Thyroid gland (tissue), 4 donors: Measurements from ENCODE around the gene CEP83. TPM values are rescaled to one million over a fixed set of nuclear protein-coding genes. Genes with fewer than 3 reads are reported as not detected.

ENCODE experiments used
- DNase-seq, 2 donors: peaks; one replicate each; pipeline ENCODE4 v3.0.0-alpha.2; 2019
- H3K27ac ChIP-seq, 3 donors: fragments of 200-600 bp; sonication (generic); 1 replicate in 2 of 3; 2 replicates in 1 of 3; pipeline ENCODE4 v1.5.1; 2016 to 2019; ENCODE audit warnings: mild to moderate bottlenecking in 1 of 3, moderate library complexity in 1 of 3
- H3K27me3 ChIP-seq: fragments of 200-600 bp; sonication (generic); one replicate; pipeline ENCODE4 v1.5.1; 2019
- H3K36me3 ChIP-seq, 2 donors: fragments of 200-600 bp; sonication (generic); one replicate each; pipeline ENCODE4 v1.5.1; 2016 to 2019
- H3K4me1 ChIP-seq, 2 donors: fragments of 200-600 bp; sonication (generic); one replicate each; pipeline ENCODE4 v1.5.1; 2017 to 2019
- H3K4me3 ChIP-seq, 3 donors: fragments of 200-600 bp; sonication (generic); replicated peaks in 1 of 3; 1 replicate in 2 of 3; 2 replicates in 1 of 3; pipeline ENCODE4 v1.5.1; 2016; ENCODE audit warnings: mild to moderate bottlenecking in 1 of 3
- H3K9me3 ChIP-seq: fragments of 200-600 bp; sonication (generic); one replicate; pipeline ENCODE4 v1.5.1; 2017
- CTCF ChIP-seq, 6 experiments: fragments of 200-600 bp in 3 of 6; fragments of 450-650 bp in 3 of 6; sonication (generic) in 3 of 6; IDR thresholded peaks; one replicate each; pipeline ENCODE4 v1.5.1; 2016 to 2019; ENCODE audit warnings: antibody characterized with exemption in 6 of 6, mild to moderate bottlenecking in 2 of 6, inconsistent platforms in 1 of 6, moderate library complexity in 1 of 6
- POLR2A ChIP-seq, 2 donors: fragments of 450-650 bp; IDR thresholded peaks; one replicate each; pipeline ENCODE4 v1.6.1; 2017; ENCODE audit warnings: antibody characterized with exemption in 2 of 2, mild to moderate bottlenecking in 2 of 2, moderate library complexity in 1 of 2
- WGBS, 2 donors: methylation state at CpG; one replicate each; pipeline ENCODE4 v1.1.5; 2017; 5-methylcytosine and 5-hydroxymethylcytosine counted together
- intact Hi-C: fragments of 100-400 bp; cut with DNase I; formaldehyde crosslinking; loops from one replicate; pipeline ENCODE4 v1.15.1; 2023
- total RNA-seq, 4 donors: library from RNA; depleted of rRNA; stranded (reverse); fragments of >200 nt; gene quantifications; one replicate each; pipeline ENCODE4 v1.2.3, GENCODE V29; 2016

The CEP83 gene
- total RNA-seq, 4 donors from 2014 or later = 24.1 to 41.9 (median 29.4) TPM

GRCh38 chr12:94276725-94277124, 182.9 kb downstream of the CEP83 start:
- TF ChIP-seq CTCF (IDR thresholded peaks at IDR 0.05) (no peak), POLR2A (IDR thresholded peaks at IDR 0.05) (no peak)
- Histone ChIP-seq H3K9me3 (no peaks in the 10 kb centered on the region), H3K4me3 (no peak overlapping the region), H3K27ac (no peak overlapping the region), H3K4me1 (peaks cover 14 to 16% of the 10 kb centered on the region in 2 donors), H3K36me3 (no peaks in the 10 kb centered on the region), H3K27me3 (no peaks in the 10 kb centered on the region)
- intact Hi-C loops = no loop called here
- 91 to 92% methylated on average over 6 of the region's 6 CpGs for WGBS, 2 donors
- DNase-seq = no peak

DNA sequence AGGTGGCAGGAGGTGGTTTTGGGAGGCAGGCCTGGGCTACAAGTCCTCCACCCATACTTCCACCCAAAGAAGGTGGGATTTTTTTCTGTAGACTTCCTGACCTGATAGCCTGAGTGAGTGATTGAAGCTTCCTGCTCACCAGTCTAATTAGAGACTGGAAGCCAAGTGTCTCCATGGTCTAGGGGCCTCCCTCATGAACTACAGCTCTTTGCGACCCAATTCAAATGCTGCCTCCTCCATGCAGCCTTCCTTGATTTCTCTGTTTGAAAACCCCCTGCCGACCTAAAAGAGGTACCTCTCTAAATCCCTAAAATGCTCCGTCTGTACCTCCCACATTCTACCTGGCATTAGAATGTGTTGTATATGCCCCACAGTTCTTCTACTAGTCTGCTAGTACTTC, 186.4 kb downstream of the CEP83 start:
- Histone ChIP-seq H3K27ac (no peak overlapping the region), H3K9me3 (no peaks in the 10 kb centered on the region), H3K4me1 (peaks cover 3 to 4% of the 10 kb centered on the region in 2 donors), H3K36me3 (no peaks in the 10 kb centered on the region), H3K27me3 (no peaks in the 10 kb centered on the region), H3K4me3 (no peak overlapping the region)
- no peak for TF ChIP-seq CTCF (IDR thresholded peaks at IDR 0.05)
- WGBS, 2 donors = 98 to 99% methylated on average over 3 of the region's 3 CpGs
- intact Hi-C loops = no loop called here
- DNase-seq = no peak

- DNase-seq = no peak
- Histone ChIP-seq H3K4me3 (no peak overlapping the region), H3K4me1 (no peaks in the 10 kb centered on the region), H3K27ac (no peak overlapping the region), H3K9me3 (no peaks in the 10 kb centered on the region), H3K27me3 (no peaks in the 10 kb centered on the region), H3K36me3 (no peaks in the 10 kb centered on the region)
- TF ChIP-seq CTCF (IDR thresholded peaks at IDR 0.05) = no peak
- no peak for TF ChIP-seq POLR2A (IDR thresholded peaks at IDR 0.05)
- 88 to 95% methylated on average over 5 of the region's 5 CpGs for WGBS, 2 donors
- intact Hi-C loops = no loop called here
Observed at GRCh38 chr12:94272280-94272679, 187.4 kb downstream of the CEP83 start.

DNA sequence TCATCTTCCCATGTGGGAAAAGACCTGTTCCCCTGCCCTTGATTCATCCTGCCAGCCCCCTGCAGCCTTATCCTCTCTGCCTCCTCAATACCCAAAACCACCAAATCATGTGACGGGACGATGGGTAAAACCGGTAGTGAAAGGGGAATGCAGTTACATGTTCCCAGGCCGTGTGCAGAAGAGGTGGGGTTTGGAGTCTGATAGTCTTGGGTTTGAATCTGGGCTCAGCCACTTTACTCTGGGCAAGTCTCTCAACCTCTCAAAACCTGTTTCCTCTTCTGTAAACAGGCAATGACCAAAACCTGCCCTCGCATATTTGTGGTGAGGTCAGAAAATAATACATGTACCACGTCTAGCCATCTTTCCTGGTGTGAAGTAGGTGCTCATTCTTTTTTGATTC, 188.3 kb downstream of the CEP83 start:
- no peak overlapping the region for H3K27ac ChIP-seq
- no peaks in the 10 kb centered on the region for H3K9me3 ChIP-seq
- no peaks in the 10 kb centered on the region for H3K27me3 ChIP-seq
- intact Hi-C loops = no loop called here
- no peak overlapping the region for H3K4me3 ChIP-seq
- 84 to 86% methylated on average over 6 of the region's 6 CpGs for WGBS, 2 donors
- TF ChIP-seq POLR2A (IDR thresholded peaks at IDR 0.05) (no peak), CTCF (IDR thresholded peaks at IDR 0.05) (no peak)
- no peaks in the 10 kb centered on the region for H3K36me3 ChIP-seq
- no peak for DNase-seq
- H3K4me1 ChIP-seq = no peaks in the 10 kb centered on the region

- WGBS, 2 donors = 90 to 96% methylated on average over 4 of the region's 4 CpGs
Observed at GRCh38 chr12:94269316-94269999, 190.2 kb downstream of the CEP83 start.

More at GRCh38 chr12:94269316-94269999, 190.2 kb downstream of the CEP83 start:
- no peak overlapping the region for H3K27ac ChIP-seq
- H3K36me3 ChIP-seq = no peaks in the 10 kb centered on the region
- H3K4me3 ChIP-seq = no peak overlapping the region
- H3K27me3 ChIP-seq = no peaks in the 10 kb centered on the region
- no peak for TF ChIP-seq CTCF (IDR thresholded peaks at IDR 0.05)
- no peak for TF ChIP-seq POLR2A (IDR thresholded peaks at IDR 0.05)
- H3K9me3 ChIP-seq = no peaks in the 10 kb centered on the region
- H3K4me1 ChIP-seq = peaks cover 3 to 4% of the 10 kb centered on the region in 2 donors
- intact Hi-C loops = no loop called here
- no peak for DNase-seq
